AG04450 (cell line): ENCODE results near the gene ZCCHC2. TPM values are rescaled to one million over a fixed set of nuclear protein-coding genes. Genes with fewer than 3 reads are reported as not detected.

Experiments used
- CTCF ChIA-PET: fragments of 300-600, 350-600 bp; formaldehyde crosslinking; extraction: SDS; loops from one replicate; lab custom pipeline; 2022; ENCODE audit warnings: antibody characterized with exemption, inconsistent platforms; lab: Charles Lee
- POLR2A ChIA-PET: fragments of 350-600 bp; formaldehyde crosslinking; extraction: SDS; loops from one replicate; lab custom pipeline; 2021; ENCODE audit warnings: antibody characterized with exemption, inconsistent platforms; lab: Yijun Ruan, JAX
- DNase-seq: peaks from one replicate; pipeline ENCODE4 v3.0.0-alpha.2; 2011; ENCODE audit warnings: low read depth, low spot score
- H3K27ac ChIP-seq: one replicate; pipeline ENCODE4 v1.5.1; 2012; ENCODE audit warnings: low read depth, low read length, control low read depth
- H3K27me3 ChIP-seq: one replicate; pipeline ENCODE4 v1.6.0; 2012; ENCODE audit warnings: low read length; ENCODE audit not compliant: control insufficient read depth, insufficient read depth
- H3K4me3 ChIP-seq: 2 replicates; pipeline ENCODE4 v1.5.1; 2011; ENCODE audit warnings: mild to moderate bottlenecking, low read depth, low read length, control low read depth
- H3K9me3 ChIP-seq: 2 replicates; pipeline ENCODE4 v1.5.1; 2012; ENCODE audit warnings: low read length; ENCODE audit not compliant: control insufficient read depth, insufficient read depth
- CTCF ChIP-seq: IDR thresholded peaks from 2 replicates; pipeline ENCODE4 v1.5.1; 2011; ENCODE audit warnings: low read depth, low read length, control low read depth, inconsistent platforms
- polyA plus RNA-seq: library from polyadenylated mRNA; depleted of rRNA; stranded (reverse); fragments of >200 nt; gene quantifications from 2 replicates; pipeline ENCODE4 v1.2.3, GENCODE V29; 2011

The ZCCHC2 gene
- polyA plus RNA-seq, 1 experiment = 5.8 TPM

GRCh38 chr18:62603211-62603610 is 80.4 kb downstream of the ZCCHC2 start:
- no peak for TF ChIP-seq CTCF
- ChIA-PET POLR2A (no interaction called here), CTCF (interaction anchor here (0.7 kb wide), 1 partner anchor 17 kb away, joined by 6 read pairs; no protein-coding TSS in a partner anchor)

GRCh38 chr18:62603979-62604378 is 81.2 kb downstream of the ZCCHC2 start:
- no peak for DNase-seq
- TF ChIP-seq CTCF = no peak
- Histone ChIP-seq H3K27ac (no peak overlapping the region), H3K9me3 (peaks cover 3% of the 10 kb centered on the region; the same call in 1 of the 2 replicates), H3K27me3 (peaks cover 24% of the 10 kb centered on the region), H3K4me3 (no peak overlapping the region)
- ChIA-PET CTCF (no interaction called here), POLR2A (no interaction called here)

More at GRCh38 chr18:62603211-62603610, 80.4 kb downstream of the ZCCHC2 start:
- Histone ChIP-seq H3K4me3 (no peak overlapping the region), H3K27me3 (peaks cover 24% of the 10 kb centered on the region), H3K27ac (no peak overlapping the region), H3K9me3 (peaks cover 3% of the 10 kb centered on the region; the same call in 1 of the 2 replicates)
- no peak for DNase-seq

GRCh38 chr18:62605685-62606084 is 82.9 kb downstream of the ZCCHC2 start:
- peaks cover 27% of the 10 kb centered on the region for H3K27me3 ChIP-seq
- no peak for DNase-seq
- H3K9me3 ChIP-seq = peaks cover 3% of the 10 kb centered on the region; the same call in 1 of the 2 replicates
- POLR2A ChIA-PET = no interaction called here
- H3K4me3 ChIP-seq = no peak overlapping the region
- no peak for TF ChIP-seq CTCF
- CTCF ChIA-PET = interaction anchor here (0.6 to 2.5 kb wide), 3 partner anchors 19 to 92 kb away, joined by 4 to 11 read pairs (median 8); no protein-coding TSS in a partner anchor
- H3K27ac ChIP-seq = no peak overlapping the region

GRCh38 chr18:62606106-62606505 is 83.3 kb downstream of the ZCCHC2 start:
- ChIA-PET CTCF (interaction anchor here (2.1 to 2.5 kb wide), 2 partner anchors 20 to 22 kb away, joined by 6 to 8 read pairs; no protein-coding TSS in a partner anchor), POLR2A (no interaction called here)
- H3K9me3 ChIP-seq = peaks cover 3% of the 10 kb centered on the region; the same call in 1 of the 2 replicates
- no peak for TF ChIP-seq CTCF
- no peak overlapping the region for H3K27ac ChIP-seq
- no peak overlapping the region for H3K4me3 ChIP-seq
- no peak for DNase-seq
- H3K27me3 ChIP-seq = peaks cover 26% of the 10 kb centered on the region

GRCh38 chr18:62607302-62607701 is 84.5 kb downstream of the ZCCHC2 start:
- no peak overlapping the region for H3K4me3 ChIP-seq
- H3K9me3 ChIP-seq = peaks cover 3% of the 10 kb centered on the region; the same call in 1 of the 2 replicates
- ChIA-PET POLR2A (no interaction called here), CTCF (interaction anchor here (2.1 to 2.5 kb wide), 2 partner anchors 21 to 23 kb away, joined by 6 to 8 read pairs; no protein-coding TSS in a partner anchor)
- H3K27me3 ChIP-seq = peaks cover 30% of the 10 kb centered on the region
- no peak for TF ChIP-seq CTCF
- no peak for DNase-seq
- no peak overlapping the region for H3K27ac ChIP-seq
